Ovary (tissue), 3 donors: Measurements from ENCODE around the gene NR4A2.
"Not testable (repeated sequence)": the region's sequence is repeated elsewhere in the genome, so short reads cannot be mapped to it uniquely, and the experiment has no call there.

ENCODE experiments used
- EP300 ChIP-seq: sonication (generic); formaldehyde crosslinking; IDR thresholded peaks from one replicate; pipeline ENCODE4 v1.6.1; 2017; ENCODE audit warnings: antibody characterized with exemption
- TF ChIP-seq, protein P1 (sequence below), 3 donors: fragments of 450-650 bp in 2 of 3; fragments of 200-600 bp in 1 of 3; IDR thresholded peaks; one replicate each; pipeline versions ENCODE4 v1.5.1 to v1.8.0; 2016 to 2022; ENCODE audit warnings: antibody characterized with exemption in 3 of 3, mild to moderate bottlenecking in 1 of 3
- donor health status: DM: no; HTN: no; CAD: no.

DNA sequence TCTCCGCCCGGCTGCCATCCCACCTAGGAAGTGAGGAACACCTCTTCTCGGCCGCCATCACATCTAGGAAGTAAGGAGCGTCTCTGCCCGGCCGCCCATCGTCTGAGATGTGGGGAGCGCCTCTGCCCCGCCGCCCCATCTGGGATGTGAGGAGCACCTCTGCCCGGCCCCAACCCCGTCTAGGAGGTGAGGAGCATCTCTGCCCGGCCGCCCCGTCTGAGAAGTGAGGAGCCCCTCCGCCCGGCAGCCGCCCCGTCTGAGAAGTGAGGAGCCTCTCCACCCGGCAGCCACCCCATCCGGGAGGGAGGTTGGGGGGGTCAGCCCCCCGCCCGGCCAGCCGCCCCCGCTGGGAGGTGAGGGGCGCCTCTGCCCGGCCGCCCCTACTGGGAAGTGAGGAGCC lies 39.1 kb downstream of the NR4A2 start:
- TF ChIP-seq, protein P1, sequence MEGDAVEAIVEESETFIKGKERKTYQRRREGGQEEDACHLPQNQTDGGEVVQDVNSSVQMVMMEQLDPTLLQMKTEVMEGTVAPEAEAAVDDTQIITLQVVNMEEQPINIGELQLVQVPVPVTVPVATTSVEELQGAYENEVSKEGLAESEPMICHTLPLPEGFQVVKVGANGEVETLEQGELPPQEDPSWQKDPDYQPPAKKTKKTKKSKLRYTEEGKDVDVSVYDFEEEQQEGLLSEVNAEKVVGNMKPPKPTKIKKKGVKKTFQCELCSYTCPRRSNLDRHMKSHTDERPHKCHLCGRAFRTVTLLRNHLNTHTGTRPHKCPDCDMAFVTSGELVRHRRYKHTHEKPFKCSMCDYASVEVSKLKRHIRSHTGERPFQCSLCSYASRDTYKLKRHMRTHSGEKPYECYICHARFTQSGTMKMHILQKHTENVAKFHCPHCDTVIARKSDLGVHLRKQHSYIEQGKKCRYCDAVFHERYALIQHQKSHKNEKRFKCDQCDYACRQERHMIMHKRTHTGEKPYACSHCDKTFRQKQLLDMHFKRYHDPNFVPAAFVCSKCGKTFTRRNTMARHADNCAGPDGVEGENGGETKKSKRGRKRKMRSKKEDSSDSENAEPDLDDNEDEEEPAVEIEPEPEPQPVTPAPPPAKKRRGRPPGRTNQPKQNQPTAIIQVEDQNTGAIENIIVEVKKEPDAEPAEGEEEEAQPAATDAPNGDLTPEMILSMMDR (IDR thresholded peaks at IDR 0.05) = not testable (repeated sequence)
- not testable (repeated sequence) for TF ChIP-seq EP300
